Dedifferentiated amniotic fluid mesenchymal stem cell (primary cell): ENCODE data around the gene MESP2.

ENCODE experiments used
- DNase-seq: peaks from one replicate; pipeline ENCODE4 v3.0.0-alpha.2; 2016; ENCODE audit errors: extremely low spot score

MESP2 gene

DNA sequence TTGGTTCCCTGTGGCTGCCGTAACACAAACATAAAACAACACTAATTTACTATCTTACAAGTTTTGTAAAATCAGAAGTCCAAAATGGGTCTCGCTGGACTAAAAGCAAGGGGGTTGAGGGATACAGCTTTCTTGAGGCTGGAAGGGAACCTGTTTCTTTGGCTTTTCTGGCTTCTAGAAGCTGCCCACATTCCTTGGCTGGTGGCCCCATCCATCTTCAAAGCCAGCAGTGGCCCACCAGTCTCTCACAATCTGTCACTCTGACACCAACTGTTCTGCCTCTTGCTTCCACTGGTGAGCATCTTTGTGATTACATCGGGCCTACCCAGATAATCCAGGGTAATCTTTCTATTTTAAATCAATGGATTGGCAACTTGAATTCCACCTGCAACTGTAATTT, 39.6 kb downstream of the MESP2 start:
- no peak for DNase-seq

GRCh38 chr15:89817701-89818280, 41.7 kb downstream of the MESP2 start:
- no peak for DNase-seq

- DNase-seq = no peak
Observed at GRCh38 chr15:89818287-89818686, 42.2 kb downstream of the MESP2 start.

DNA sequence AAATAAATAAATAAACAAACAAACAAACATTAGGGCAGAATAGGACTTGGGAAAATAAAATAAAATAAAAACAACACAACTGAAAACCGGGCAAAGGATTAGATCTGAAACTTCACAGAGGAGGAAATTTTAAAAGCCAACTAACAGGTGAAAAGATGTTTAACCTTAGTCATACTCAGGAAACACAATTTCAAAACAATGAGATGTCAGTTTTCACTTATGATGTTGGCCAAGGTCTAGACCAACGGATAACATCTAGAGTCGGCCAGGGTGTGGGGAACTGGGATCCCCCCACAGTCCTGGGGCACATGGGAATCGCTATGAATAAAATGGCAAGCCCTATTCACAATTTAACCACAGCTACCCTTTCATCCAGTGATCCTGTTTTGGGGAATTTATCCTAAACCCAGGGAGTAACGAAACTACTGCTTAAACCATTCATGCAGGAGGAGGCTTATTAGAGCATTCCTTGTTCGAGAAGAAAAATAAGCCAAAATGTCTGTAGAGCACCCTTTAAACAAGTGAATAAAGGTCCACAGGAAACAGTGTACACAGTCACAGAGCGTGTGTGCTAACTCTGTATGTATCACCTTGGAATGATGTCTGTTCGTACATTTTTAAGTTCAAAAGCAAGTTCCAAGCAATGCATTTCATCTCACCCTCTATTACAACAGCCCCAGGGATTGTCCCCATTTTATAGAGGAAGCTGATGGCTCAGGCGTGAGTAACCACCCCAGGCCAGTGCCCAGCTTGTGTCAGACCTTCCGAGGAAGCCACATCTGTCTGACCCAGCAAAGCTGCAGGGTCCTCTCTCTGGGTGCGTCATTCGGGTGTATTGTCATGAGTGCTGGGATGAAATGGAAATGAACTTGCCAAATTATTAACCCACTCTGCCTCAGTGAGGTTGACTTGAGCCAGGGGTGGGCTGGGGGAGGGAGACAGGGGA, 44.8 kb downstream of the MESP2 start:
- no peak for DNase-seq

DNA sequence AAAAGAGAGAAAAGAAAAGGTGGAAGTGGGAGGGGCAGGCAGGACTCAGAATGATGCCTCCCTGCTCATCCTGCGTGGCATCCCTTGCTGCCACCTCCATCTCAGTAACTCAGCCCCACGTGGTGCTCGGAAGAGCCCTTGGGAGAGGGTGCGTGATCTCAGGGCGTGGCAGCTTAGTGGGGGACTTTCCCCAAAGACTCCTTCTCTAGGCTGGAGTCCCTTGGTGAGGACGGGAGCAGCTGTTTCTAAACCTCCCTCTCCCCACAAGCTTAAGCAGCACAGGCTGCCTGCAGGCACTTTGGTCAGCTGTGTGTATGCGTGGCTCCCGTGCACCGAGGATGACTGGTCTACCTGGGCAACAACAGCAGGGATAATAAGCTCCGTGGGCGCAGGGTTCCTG, 45.9 kb downstream of the MESP2 start:
- no peak for DNase-seq

DNA sequence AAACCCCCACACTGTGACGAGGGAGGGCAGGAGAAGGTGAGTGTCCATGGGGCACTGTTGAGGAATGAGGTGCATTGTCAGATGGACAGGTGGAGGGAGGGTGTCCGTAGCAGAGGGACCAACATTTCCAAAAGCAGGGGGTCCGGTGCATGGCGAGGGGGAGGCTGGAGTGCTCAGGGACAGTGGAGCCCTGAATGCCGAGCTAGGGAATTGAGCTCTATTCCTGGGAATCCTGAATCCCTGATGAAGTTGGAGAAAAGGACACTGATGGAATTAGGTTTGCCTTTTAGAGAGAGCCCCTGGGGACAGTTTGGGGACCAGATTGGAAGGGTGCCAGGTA, 46.4 kb downstream of the MESP2 start:
- DNase-seq = no peak

DNA sequence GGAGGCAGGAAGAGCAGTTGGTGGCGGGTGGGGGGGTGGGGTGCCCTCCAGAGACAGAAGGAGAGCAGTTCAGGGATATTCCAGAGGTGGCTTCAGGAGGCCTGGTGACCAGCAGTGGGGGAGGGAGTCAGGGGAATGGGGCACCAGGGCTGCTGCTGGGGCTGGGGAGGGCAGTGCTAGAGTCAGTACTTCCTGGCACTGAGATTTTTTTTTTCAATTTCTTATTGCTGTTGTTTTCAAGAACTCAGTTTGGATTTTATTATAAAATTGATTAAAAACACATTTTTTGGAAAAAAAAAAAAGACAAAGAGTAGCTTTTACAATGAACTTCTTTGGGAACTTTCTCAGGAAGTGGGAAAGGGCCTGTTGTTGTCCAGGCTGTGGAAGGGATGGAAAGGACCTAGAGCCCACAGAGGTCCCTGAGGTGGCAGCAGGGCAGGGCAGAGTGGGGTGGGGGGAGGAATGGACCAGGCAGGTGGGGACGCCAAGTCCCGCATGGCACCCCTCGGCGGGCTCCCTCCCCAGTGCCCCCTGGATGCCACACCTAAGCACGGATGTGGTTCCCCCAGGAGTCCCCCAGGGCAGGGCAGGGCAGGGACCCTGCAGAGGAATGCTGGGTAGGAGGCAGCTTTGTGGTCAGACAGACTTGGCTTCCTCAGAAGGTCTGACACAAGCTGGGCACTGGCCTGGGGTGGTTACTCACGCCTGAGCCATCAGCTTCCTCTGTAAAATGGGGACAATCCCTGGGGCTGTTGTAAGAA, 47.0 kb downstream of the MESP2 start:
- peak; percentile 20 for DNase-seq

- no peak for DNase-seq
Observed at GRCh38 chr15:89823836-89824606, 47.9 kb downstream of the MESP2 start.

- no peak for DNase-seq
Observed at GRCh38 chr15:89824607-89824867, 48.4 kb downstream of the MESP2 start.

DNA sequence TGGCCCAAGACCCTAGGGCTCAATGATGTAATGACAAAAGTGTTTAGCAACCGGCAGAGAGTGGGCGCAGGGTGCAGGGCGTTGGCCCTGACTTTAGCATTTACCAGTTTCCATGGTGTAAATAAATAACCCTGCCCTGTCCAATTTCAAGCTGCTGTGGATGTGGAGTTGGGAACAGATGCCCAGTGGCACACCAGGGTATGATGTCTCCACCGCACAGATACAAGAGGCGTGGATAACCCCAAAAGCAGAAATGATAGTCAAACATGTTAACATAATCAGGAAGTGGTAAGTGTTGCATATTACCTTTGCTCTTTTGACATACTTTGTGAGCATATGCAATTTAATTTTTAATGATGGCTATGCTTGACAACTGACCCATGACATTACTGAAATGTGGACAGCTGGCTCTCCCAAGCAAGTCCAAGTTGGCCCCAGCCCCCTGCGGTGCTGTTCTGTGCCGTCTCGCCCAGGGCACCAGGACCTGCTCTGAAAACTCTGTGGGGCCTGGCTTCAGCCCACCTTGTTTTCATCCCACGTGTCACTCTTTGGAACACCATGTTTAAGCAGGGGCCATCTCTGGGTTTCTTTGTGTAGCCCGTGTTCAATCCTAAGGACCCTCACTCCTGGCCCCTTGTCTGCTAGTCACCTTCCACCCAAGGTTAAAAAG, 49.3 kb downstream of the MESP2 start:
- no peak for DNase-seq

DNA sequence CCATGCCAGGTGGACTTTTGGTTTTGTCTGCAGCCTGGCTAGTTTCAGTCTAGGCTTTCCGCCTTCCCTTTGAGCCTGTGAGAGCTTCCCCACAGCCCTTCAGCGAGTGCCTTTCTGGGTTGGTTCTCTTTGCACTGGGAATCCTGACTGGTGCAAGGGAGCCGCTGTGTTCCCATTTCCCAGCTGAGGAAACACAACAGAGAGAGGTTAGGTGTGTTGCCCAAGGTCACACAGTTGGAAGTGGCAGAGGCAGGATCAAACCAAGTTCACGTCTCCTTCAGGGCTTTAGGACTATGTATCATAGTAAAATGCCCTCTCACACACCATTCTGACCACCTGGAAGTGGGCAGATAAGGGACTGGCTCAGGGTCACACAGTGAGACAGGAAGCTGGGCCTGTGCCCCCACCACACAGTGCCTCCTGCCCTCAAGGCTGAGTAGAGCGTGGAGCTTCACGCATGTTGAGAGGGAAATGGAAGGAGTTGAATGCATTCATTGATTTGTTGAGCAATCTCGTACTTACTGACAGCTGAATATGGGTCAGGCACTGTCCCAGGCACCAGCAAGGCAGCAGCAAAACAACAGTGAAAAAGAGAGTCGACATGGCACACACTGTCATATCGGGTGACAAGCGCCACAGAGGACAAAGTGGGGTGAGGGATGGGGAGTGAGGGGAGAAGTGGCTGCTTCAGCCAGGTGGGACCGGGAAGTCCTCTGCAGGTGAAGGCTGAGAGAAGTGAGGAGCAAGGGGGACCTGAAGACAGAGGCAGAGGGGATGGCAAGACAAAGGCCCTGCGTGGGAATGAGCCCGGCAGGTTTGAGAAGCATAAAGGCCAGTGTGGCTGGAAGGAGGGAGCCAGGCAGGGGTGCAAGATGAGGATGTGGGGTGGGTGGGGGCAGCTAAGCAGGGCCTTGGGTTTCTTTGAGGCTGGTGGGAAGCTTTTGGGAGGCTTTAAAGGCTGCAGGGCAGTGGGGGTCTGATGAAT, 50.8 kb downstream of the MESP2 start:
- DNase-seq = no peak

DNA sequence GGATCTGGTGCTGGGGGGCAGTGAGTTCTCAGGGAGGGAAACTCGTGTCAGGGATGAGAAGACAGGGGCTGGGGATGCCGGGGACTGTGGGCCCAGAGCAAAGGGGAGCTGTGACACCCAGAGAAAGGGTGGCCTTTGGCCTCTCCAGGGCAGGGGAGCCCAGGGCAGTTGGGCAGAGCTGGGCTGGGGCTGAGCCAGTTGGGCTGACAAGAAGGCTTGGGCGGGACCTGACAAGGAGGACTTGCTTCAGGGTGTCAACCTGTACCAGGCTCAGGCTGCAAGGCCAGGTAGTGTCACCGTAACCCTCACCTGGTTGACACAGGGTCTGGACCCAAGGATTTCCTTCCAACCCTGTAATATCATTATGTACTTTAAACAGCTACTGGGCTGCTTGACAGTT, 51.7 kb downstream of the MESP2 start:
- DNase-seq = no peak
